Hindlimb muscle (tissue), 1 donor: ENCODE results near the gene SEC24B. TPM values are rescaled to one million over a fixed set of nuclear protein-coding genes. Genes with fewer than 3 reads are reported as not detected.

Source experiments
- DNase-seq: peaks from one replicate; pipeline ENCODE4 v3.0.0-alpha.2; 2013
- polyA plus RNA-seq: library from polyadenylated mRNA; unstranded; fragments of 120-200 nt; gene quantifications from one replicate; pipeline ENCODE4 v1.2.1, GENCODE V29; 2013; ENCODE audit not compliant: insufficient read length

SEC24B gene
- polyA plus RNA-seq, 1 donor, result 27.9 TPM

GRCh38 chr4:109588176-109588575, 154.6 kb downstream of the SEC24B start:
- no peak for DNase-seq

GRCh38 chr4:109589119-109589518, 155.5 kb downstream of the SEC24B start:
- DNase-seq, result no peak

GRCh38 chr4:109589605-109590004, 156.0 kb downstream of the SEC24B start:
- DNase-seq, result no peak

Other genes starting within 250 kb of the SEC24B start
- gene COL25A1, start 131.2 kb upstream of the SEC24B start, polyA plus RNA-seq, result 4.5 TPM
- gene MCUB, start 126.4 kb downstream of the SEC24B start, polyA plus RNA-seq, result 12.6 TPM